Measurements from ENCODE around the gene HLF. TPM values are rescaled to one million over a fixed set of nuclear protein-coding genes. Genes with fewer than 3 reads are reported as not detected.
"Not testable (repeated sequence)": the region's sequence is repeated elsewhere in the genome, so short reads cannot be mapped to it uniquely, and the experiment has no call there.

Gene HLF
- total and polyA plus RNA-seq, 4 donors, result 8.0 to 59.3 (median 24.6) TPM

- WGBS, result 92% methylated on average over 7 of the region's 7 CpGs
- H3K4me3 ChIP-seq (ENCODE audit: low read depth in 1 of 3, low read length in 3 of 3), result no peak overlapping the region
- TF ChIP-seq REST (IDR thresholded peaks at IDR 0.05) (no peak), HNF4A (conservative IDR thresholded peaks at IDR 0.05) (no peak), RXRA (IDR thresholded peaks at IDR 0.05) (no peak), GABPA (IDR thresholded peaks at IDR 0.05 in 1 of 2, conservative IDR thresholded peaks at IDR 0.05 in 1 of 2) (no peak), JUND (IDR thresholded peaks at IDR 0.05) (no peak), HNF4G (IDR thresholded peaks at IDR 0.05) (no peak), RAD21 (IDR thresholded peaks at IDR 0.05) (no peak), FOXA1 (IDR thresholded peaks at IDR 0.05) (no peak), EGR1 (IDR thresholded peaks at IDR 0.05; ENCODE audit: low read depth in 2 of 2) (no peak), YY1 (IDR thresholded peaks at IDR 0.05) (no peak), ATF3 (IDR thresholded peaks at IDR 0.05) (no peak), ZBTB33 (IDR thresholded peaks at IDR 0.05) (no peak)
Observed at GRCh38 chr17:55326030-55326429, 61.3 kb downstream of the HLF start.

GRCh38 chr17:55327225-55328088 is 62.7 kb downstream of the HLF start:
- Histone ChIP-seq H3K27me3 (ENCODE audit: control insufficient read depth in 4 of 4, insufficient read depth in 4 of 4, low read length in 3 of 4) (no peaks in the 10 kb centered on the region), H3K36me3 (ENCODE audit: control insufficient read depth in 4 of 4, insufficient read depth in 3 of 4, low read depth in 1 of 4, low read length in 3 of 4) (peaks cover 0 to 5% (median 1%) of the 10 kb centered on the region in 4 donors), H3K9ac (ENCODE audit: low read depth in 1 of 2, low read length in 2 of 2) (no peak overlapping the region), H3K27ac (ENCODE audit: low read depth in 1 of 2, low read length in 2 of 2) (no peak overlapping the region), H3K4me3 (ENCODE audit: low read depth in 1 of 3, low read length in 3 of 3) (no peak overlapping the region), H3K9me3 (ENCODE audit: control insufficient read depth in 4 of 4, low read length in 3 of 4) (no peaks in the 10 kb centered on the region), H3K4me1 (ENCODE audit: control insufficient read depth in 4 of 4, insufficient read depth in 4 of 4, low read length in 3 of 4) (peaks cover 0 to 8% (median under 1%) of the 10 kb centered on the region in 4 donors)
- 53% methylated on average over 4 of the region's 4 CpGs for WGBS
- TF ChIP-seq FOXA1 (IDR thresholded peaks at IDR 0.05) (no peak), TAF1 (conservative IDR thresholded peaks at IDR 0.05) (no peak), HNF4G (IDR thresholded peaks at IDR 0.05) (no peak), HNF4A (conservative IDR thresholded peaks at IDR 0.05) (peak; percentile 16 to 34), RXRA (IDR thresholded peaks at IDR 0.05) (peak in 1 of 2 donors; percentile 5)
- no peak for DNase-seq (ENCODE audit: low spot score)

More at GRCh38 chr17:55326030-55326429, 61.3 kb downstream of the HLF start:
- DNase-seq (ENCODE audit: low spot score), result no peak
- H3K9me3 ChIP-seq (ENCODE audit: control insufficient read depth in 4 of 4, low read length in 3 of 4), result no peaks in the 10 kb centered on the region
- H3K36me3 ChIP-seq (ENCODE audit: control insufficient read depth in 4 of 4, insufficient read depth in 3 of 4, low read depth in 1 of 4, low read length in 3 of 4), result peaks cover 0 to 13% (median 6%) of the 10 kb centered on the region in 4 donors
- H3K4me1 ChIP-seq (ENCODE audit: control insufficient read depth in 4 of 4, insufficient read depth in 4 of 4, low read length in 3 of 4), result peaks cover 0 to 8% (median under 1%) of the 10 kb centered on the region in 4 donors
- H3K27me3 ChIP-seq (ENCODE audit: control insufficient read depth in 4 of 4, insufficient read depth in 4 of 4, low read length in 3 of 4), result no peaks in the 10 kb centered on the region
- H3K9ac ChIP-seq (ENCODE audit: low read depth in 1 of 2, low read length in 2 of 2), result no peak overlapping the region
- no peak overlapping the region for H3K27ac ChIP-seq (ENCODE audit: low read depth in 1 of 2, low read length in 2 of 2)

DNA sequence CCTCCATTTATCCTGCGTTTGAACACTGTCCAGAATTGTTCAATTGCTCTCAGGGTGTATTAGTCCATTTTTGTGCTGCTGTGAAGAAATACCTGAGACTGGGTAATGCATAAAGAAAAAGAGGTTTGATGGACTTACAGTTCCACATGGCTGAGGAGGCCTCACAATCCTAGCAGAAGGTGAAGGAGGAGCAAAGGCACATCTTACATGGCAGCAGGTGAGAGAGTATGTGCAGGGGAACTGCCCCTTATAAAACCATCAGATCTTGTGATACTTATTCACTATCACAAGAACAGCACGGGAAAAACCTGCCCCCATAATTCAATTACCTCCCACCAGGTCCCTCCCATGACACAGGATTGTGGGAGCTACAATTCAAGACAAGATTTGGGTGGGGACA is 63.8 kb downstream of the HLF start:
- 91% methylated on average over 2 of the region's 2 CpGs for WGBS

More for the DNA sequence above, 63.8 kb downstream of the HLF start:
- not testable (repeated sequence) for H3K27me3 ChIP-seq (ENCODE audit: control insufficient read depth in 4 of 4, insufficient read depth in 4 of 4, low read length in 3 of 4); DNase-seq (ENCODE audit: low spot score); H3K9ac ChIP-seq (ENCODE audit: low read depth in 1 of 2, low read length in 2 of 2); H3K9me3 ChIP-seq (ENCODE audit: control insufficient read depth in 4 of 4, low read length in 3 of 4); H3K36me3 ChIP-seq (ENCODE audit: control insufficient read depth in 4 of 4, insufficient read depth in 3 of 4, low read depth in 1 of 4, low read length in 3 of 4); H3K4me3 ChIP-seq (ENCODE audit: low read depth in 1 of 3, low read length in 3 of 3); H3K27ac ChIP-seq (ENCODE audit: low read depth in 1 of 2, low read length in 2 of 2); H3K4me1 ChIP-seq (ENCODE audit: control insufficient read depth in 4 of 4, insufficient read depth in 4 of 4, low read length in 3 of 4)

Measured in liver (tissue), 9 donors.